Measurements from ENCODE around the gene LRRFIP1.

DNA sequence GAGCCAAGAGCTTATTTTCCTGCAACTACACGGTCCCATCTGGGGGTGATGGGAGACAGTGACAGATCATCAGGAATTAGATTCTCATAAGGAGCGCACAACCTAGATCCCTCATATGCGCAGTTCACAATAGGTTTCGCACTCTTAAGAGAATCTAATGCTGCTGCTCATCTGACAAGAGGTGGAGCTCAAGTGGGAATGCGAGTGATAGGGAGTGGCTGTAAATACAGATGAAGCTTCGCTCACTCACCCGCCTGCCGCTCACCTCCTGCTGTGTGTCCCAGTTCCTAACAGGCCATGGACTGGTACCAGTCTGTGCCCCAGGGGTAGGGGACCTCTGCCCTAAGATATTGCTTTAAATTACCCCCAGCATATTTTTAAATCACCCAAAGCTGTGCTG lies 10.8 kb downstream of the LRRFIP1 start:
- TF ChIP-seq POLR2A (IDR thresholded peaks at IDR 0.05) (no peak), CTCF (IDR thresholded peaks at IDR 0.05) (no peak), EP300 (IDR thresholded peaks at IDR 0.05) (no peak)
